ENCODE measurements around the gene PTPRK. TPM values are rescaled to one million over a fixed set of nuclear protein-coding genes. Genes with fewer than 3 reads are reported as not detected.

PTPRK gene
- total and polyA plus RNA-seq, 2 of the 8 experiments (the other 6 are each of a cell fraction or from before 2014, with no cell fraction given), result 11.4 to 47.3 TPM

- Histone ChIP-seq H2BK12ac (ENCODE audit: low read depth, low read length) (no peak overlapping the region), H3K27ac (ENCODE audit: low read depth, low read length) (no peak overlapping the region), H2AK5ac (ENCODE audit: low read depth, low read length) (no peak overlapping the region), H3K36me3 (ENCODE audit: control insufficient read depth in 2 of 4, insufficient read depth in 4 of 4, low read length in 3 of 4) (no peaks in the 10 kb centered on the region), H3K4me1 (replicated peaks in 1 of 4; ENCODE audit: control insufficient read depth in 3 of 4, insufficient read depth in 4 of 4, low read length in 3 of 4) (no peaks in the 10 kb centered on the region), H3K56ac (replicated peaks; ENCODE audit: insufficient read length, low read depth, low read length) (no peak overlapping the region), H2BK20ac (ENCODE audit: low read length) (no peak overlapping the region), H3K23ac (ENCODE audit: insufficient read length) (no peak overlapping the region), H4K5ac (ENCODE audit: insufficient read length, low read depth, low read length) (no peak overlapping the region), H2AFZ (ENCODE audit: low read length) (no peak overlapping the region), H3K4me2 (ENCODE audit: insufficient read depth in 1 of 2, low read depth in 2 of 2, low read length in 2 of 2) (no peak overlapping the region), H2BK5ac (ENCODE audit: low read depth, low read length) (no peak overlapping the region), H3K23me2 (ENCODE audit: low read depth, low read length) (no peaks in the 10 kb centered on the region), H4K20me1 (replicated peaks in 1 of 2; ENCODE audit: control insufficient read depth in 1 of 2, insufficient read depth in 2 of 2, low read length in 2 of 2) (no peaks in the 10 kb centered on the region), H3K79me1 (ENCODE audit: low read depth, low read length) (no peaks in the 10 kb centered on the region), H3K27me3 (replicated peaks in 1 of 4; ENCODE audit: control insufficient read depth in 3 of 4, extremely low read depth in 1 of 4, insufficient read depth in 3 of 4, low read length in 3 of 4) (no peaks in the 10 kb centered on the region), H2BK15ac (ENCODE audit: low read length) (no peak overlapping the region), H3K9ac (replicated peaks in 1 of 4; ENCODE audit: extremely low read depth in 1 of 4, low read depth in 3 of 4, low read length in 3 of 4) (no peak overlapping the region), H3K79me2 (ENCODE audit: control insufficient read depth in 1 of 2, insufficient read depth in 2 of 2, low read length in 2 of 2) (no peaks in the 10 kb centered on the region), H3K4me3 (ENCODE audit: extremely low read depth in 1 of 4, insufficient read depth in 2 of 4, low read depth in 3 of 4, low read length in 4 of 4) (no peak overlapping the region), H4K8ac (ENCODE audit: extremely low read depth, insufficient read depth, low read length) (no peak overlapping the region), H3K9me3 (ENCODE audit: insufficient read depth in 2 of 2, low read depth in 1 of 2, low read length in 1 of 2) (no peaks in the 10 kb centered on the region), H2BK120ac (replicated peaks; ENCODE audit: low read depth, low read length) (no peak overlapping the region), H3K4ac (replicated peaks; ENCODE audit: insufficient read length, low read depth, low read length) (no peak overlapping the region), H3K14ac (ENCODE audit: insufficient read length) (no peak overlapping the region), H3K18ac (ENCODE audit: extremely low read depth, low read length) (no peak overlapping the region), H4K91ac (replicated peaks; ENCODE audit: insufficient read length, low read length) (no peak overlapping the region)
- TF ChIP-seq RXRA (IDR thresholded peaks at IDR 0.05; ENCODE audit: insufficient read depth, low read depth, low read length) (no peak), FOSL1 (IDR thresholded peaks at IDR 0.05; ENCODE audit: insufficient read depth, low read depth, low read length) (no peak), BRCA1 (IDR thresholded peaks at IDR 0.05; ENCODE audit: low read depth, low read length) (no peak), SP4 (IDR thresholded peaks at IDR 0.05; ENCODE audit: low read length) (no peak), BACH1 (IDR thresholded peaks at IDR 0.05; ENCODE audit: low read length) (no peak), KDM4A (IDR thresholded peaks at IDR 0.05; ENCODE audit: low read depth, low read length, severe bottlenecking) (no peak), ZNF274 (IDR thresholded peaks at IDR 0.05; ENCODE audit: borderline replicate concordance, extremely low read depth, low read length) (no peak), KDM1A (IDR thresholded peaks at IDR 0.05; ENCODE audit: borderline replicate concordance, low read length) (no peak), CREB1 (IDR thresholded peaks at IDR 0.05) (no peak), USF2 (IDR thresholded peaks at IDR 0.05; ENCODE audit: low read length) (no peak)
- FAIRE-seq, result no peak
- ChIA-PET CTCF (ENCODE audit: partially characterized antibody) (interaction anchor here (0.6 kb wide), 1 partner anchor 22 kb away, joined by 3 read pairs; no protein-coding TSS in a partner anchor), POLR2A (ENCODE audit: partially characterized antibody) (no interaction called here)
- 81% methylated on average over 2 of the region's 2 CpGs; no CpG with 5 or more reads in 1 of the 2 experiments for WGBS, 2 experiments (ENCODE audit: extremely low coverage in 1 of 2, insufficient coverage in 1 of 2, insufficient read length in 1 of 2, insufficient replicate concordance in 2 of 2, low coverage in 1 of 2, low lambda C conversion rate in 2 of 2, missing lambda C conversion rate in 1 of 2)
- DNase-seq (ENCODE audit: low read depth in 1 of 2, low spot score in 2 of 2), result no peak
These were observed 480.9 kb downstream of the PTPRK start for GRCh38 chr6:128039543-128039942.
